GM12892 (cell line): ENCODE results near the gene RNF213.

Experiments used
- POLR2A ChIP-seq: IDR thresholded peaks from 2 replicates; pipeline ENCODE4 v1.6.1; 2011; ENCODE audit warnings: low read depth, low read length, control low read depth
- TAF1 ChIP-seq: IDR thresholded peaks from 2 replicates; pipeline ENCODE4 v1.6.1; 2011; ENCODE audit warnings: low read depth, mild to moderate bottlenecking, control low read depth, low read length, borderline replicate concordance

DNA sequence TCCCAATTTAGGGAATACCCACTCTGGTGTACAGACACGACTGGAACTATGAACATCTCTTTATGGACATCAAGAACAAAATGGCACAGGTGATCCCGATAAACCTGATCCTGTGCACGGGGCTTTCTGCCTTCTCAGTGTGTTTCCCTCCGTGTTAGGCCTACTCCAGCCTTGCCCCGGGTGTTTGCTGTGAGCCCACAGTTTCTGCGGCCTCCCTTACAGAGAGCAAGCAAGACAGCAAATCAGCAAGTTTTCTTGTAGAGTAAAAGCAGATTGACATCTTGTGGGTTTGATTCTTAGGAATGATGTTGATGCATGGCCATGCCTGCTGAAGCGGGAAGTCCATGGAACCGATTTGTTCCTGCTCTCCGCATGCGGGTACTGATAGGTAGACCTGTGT lies 127.9 kb downstream of the RNF213 start:
- TF ChIP-seq TAF1 = no peak
- TF ChIP-seq POLR2A = no peak
